Superior temporal gyrus (tissue), 1 donor: Measurements from ENCODE around the gene LCORL.
"Not testable (repeated sequence)": the region's sequence is repeated elsewhere in the genome, so short reads cannot be mapped to it uniquely, and the experiment has no call there.

ENCODE experiments used
- DNase-seq: peaks from one replicate; pipeline ENCODE4 v3.0.0-alpha.2; 2016; ENCODE audit errors: extremely low spot score

The LCORL gene

DNA sequence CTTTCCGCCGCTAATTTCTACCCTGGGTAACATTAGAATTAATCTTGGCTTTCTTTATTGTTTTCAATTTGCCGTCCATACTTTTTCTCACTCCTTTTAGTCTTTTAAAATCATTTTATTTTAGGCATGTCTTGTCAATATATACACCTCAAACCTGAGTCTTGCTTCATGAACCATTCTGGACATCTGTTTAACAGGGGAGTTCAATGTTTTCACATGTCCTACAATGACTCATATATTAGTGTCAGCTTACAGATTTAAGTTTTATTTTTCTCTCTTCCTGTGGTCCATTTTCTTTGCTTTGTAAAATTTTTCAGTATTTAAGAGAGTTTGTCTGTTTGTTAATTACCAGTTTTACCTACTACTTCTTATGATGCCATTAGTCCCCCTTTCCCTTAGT, 89.5 kb downstream of the LCORL start:
- DNase-seq, result no peak

DNA sequence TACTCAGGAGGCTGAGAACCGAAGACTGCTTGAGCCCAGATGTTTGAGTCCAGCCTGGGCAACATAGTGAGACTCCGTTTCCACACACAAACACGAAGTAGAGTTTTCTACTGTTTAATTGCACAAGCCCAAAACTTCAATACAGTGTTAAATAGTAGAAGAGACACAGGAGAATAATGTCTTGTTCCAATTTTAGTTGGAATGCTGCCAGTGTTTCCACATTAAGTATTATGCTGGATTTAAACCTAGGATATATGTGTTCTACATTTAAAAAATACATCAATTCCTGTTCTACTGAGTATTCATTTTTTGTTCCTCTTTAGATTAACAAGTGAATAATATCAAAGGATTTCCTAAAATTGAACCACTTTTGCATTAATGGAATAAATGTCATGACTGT, 91.3 kb downstream of the LCORL start:
- no peak for DNase-seq

DNA sequence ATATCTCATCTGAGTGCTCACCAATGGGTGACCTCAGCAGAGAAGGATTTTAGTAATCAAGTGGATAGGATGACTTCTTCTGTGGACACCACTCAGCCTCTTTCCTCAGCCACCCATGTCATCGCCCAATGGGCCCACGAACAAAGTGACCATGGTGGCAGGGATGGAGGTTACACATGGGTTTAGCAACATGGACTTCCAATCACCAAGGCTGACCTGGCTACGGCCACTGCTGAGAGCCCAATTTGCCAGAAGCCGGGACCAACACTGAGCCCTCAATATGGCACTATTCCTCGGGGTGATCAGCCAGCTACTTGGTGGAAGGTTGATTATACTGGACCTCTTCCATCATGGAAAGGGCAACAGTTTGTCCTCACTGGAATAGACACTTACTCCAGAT, 97.4 kb downstream of the LCORL start:
- no peak for DNase-seq

DNA sequence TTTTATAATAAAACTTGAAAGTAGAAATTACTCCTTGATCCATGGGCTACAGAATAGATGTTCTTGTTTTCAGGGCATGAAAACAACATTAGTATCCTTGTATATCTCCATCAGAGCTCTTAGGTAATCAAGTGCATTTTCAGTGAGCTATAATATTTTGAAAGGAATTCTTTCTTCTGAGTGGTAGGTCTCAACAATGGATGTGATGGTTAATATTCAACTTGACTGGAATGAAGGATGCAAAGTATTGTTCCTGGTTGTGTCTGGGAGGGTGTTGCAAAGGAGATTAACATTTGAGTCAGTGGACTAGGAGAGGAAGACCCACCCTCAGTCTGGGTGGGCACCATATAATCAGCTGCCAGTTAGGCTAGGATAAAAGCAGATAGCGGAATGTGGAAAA, 100.1 kb downstream of the LCORL start:
- no peak for DNase-seq

DNA sequence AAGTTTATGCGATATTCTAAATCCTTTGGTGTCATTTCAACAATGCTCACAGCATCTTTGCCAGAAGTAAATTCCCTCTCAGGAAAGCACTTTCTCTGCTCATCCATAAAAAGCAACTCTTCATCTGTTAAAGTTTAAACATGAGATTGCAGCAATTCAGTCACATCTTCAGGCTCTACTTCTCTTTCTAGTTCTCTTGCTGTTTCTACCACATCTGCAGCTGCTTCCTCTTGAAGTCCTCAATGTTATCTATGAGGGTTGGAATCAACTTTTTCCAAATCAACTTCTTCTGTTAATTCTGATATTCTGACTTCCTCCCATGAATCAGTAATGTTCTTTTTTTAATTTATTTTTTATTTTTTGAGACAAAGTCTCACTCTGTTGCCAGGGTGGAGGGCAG, 100.9 kb downstream of the LCORL start:
- no peak for DNase-seq

DNA sequence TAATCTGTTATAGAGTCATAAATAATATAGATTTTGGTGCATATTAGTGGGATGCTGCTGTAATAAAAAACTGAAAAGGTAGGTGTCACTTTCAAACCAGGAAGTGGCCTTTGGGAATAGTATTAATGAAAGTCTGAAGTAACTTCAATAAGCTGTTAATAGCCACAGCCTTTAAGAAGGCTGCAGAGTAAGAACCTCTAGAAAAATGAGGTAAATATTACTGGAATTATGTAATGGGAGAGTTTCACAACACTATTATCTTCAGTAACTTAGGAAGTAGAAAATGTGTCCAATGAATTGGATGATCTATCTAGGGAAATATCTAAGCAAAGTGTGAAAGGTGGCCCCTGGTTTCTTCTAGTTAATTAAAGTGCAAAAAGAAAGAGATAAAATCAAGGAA, 106.1 kb downstream of the LCORL start:
- no peak for DNase-seq

DNA sequence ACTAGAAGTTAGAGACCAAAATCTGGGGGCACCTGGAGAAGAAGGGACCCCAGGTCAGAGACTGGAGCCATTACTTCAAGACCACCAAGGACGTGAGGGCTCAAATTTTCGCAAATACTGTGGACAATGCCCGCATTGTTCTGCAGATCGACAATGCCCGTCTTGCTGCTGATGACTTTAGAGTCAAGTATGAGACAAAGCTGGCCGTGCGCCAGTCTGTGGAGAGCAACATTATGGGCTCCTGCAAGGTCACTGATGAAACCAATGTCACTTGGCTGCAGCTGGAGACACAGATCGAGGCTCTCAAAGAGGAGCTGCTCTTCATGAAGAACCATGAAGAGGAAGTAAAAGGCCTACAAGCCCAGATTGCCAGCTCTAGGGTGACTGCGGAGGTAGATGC, 109.5 kb downstream of the LCORL start:
- peak; percentile 28 for DNase-seq

DNA sequence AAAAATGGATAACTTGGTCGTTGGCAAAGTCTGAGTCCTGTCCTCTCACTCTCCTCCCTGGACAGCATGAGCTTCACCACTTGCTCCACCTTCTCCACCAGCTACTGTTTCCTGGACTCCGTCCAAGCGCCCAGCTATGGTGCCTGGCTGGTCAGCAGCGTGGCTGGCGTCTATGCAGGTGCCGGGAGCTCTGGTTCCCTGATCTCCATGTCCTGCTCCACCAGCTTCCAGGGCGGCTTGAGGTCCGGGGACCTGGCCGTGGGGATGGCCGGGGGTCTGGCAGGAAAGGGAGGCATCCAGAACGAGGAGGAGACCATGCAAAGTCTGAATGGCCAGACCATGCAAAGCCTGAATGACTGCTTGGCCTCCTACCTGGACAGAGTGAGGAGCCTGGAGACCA, 109.9 kb downstream of the LCORL start:
- no peak for DNase-seq

DNA sequence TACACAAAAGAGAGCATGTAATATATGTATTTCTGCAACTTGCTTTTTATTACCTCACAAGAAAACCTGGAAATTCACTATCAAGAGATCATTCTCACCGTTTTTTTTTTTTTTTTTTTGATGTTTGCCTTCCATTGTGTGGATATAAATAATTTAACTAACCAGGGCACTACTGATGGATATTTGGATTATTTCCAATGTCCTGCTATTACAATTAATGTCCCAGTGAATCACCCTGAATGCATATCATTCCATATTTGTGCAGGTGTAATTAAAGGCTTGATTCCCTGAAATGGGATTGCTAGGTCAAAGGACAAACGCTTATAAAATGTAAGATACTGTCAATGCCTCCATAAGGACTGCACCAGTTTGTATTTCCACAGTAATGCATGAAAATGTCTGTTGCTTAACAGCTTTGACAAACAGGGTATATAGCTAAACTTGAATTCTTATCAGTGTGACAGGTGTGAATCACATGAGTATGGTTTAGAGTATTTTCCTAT, 123.0 kb downstream of the LCORL start:
- no peak for DNase-seq

DNA sequence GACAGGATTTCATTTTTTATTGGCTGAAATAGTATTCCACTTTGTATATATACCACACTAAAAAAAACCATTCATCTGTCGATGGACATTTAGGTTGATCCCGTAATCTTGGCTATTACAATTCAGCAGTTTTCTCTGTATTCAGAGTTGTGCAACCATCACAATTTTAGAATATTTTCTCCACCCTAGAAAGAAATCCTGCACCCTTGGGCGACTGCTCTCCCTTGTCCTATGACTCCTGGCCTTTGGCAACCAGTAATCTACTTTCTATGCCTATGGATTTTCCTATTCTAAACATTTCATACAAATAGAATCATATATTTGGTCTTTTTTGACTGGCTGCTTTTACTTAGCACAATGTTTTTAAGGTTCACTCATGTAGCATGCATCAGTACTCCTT, 126.1 kb downstream of the LCORL start:
- DNase-seq, result no peak

DNA sequence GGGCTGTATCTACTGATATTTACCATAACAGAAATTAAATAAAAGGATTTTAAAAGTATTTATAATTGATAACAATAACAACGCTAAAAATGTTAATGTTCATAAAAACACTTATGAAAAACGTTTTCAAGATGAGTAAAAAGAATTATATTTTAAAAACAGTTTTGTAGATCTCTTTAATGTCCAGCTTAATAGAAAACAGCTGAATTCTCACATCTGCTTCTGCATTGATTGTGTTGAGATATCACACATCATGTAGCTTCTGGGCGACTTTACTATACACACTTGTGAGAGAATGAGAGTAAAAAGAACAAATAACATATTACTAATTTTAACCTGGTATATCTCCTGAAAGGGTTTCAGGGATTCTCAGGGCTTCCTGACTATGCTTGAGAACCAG, 127.1 kb downstream of the LCORL start:
- no peak for DNase-seq

DNA sequence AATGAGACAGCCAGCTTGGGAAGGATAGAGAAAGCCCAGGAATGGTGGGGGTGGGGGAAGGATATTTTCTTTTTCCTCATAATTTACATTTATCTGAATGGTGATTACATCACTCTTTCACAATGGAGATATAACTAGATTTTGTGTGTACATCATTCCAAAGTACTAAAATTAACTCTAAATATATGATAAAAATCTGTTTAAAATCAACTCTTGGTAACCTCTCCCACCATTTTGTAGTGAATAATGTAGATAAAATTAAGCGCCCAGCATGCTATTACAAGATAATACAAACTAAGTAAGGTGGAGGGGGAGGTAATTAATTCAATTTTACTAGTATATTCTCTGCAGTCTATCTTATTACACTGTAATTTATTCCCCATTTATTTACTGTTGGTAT, 131.9 kb downstream of the LCORL start:
- no peak for DNase-seq

DNA sequence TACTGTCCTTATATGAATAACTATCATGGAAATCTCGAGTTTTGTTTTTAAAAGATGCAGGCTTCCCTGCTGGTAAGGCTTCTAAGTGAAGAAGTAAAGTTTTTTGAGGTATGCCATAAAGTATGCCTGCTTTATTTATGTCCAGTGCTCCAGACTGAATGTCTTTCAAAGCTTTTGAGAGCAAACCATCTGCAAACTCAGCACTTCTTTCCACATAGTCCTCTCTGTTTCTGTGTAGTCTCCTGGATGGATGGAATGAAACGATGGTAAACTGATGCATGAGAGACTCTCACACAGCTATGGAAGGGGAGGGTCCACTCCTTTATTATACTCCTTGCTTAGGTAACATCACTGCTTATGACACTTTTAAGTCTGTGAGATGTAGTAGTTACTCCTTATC, 137.0 kb downstream of the LCORL start:
- DNase-seq, result no peak

DNA sequence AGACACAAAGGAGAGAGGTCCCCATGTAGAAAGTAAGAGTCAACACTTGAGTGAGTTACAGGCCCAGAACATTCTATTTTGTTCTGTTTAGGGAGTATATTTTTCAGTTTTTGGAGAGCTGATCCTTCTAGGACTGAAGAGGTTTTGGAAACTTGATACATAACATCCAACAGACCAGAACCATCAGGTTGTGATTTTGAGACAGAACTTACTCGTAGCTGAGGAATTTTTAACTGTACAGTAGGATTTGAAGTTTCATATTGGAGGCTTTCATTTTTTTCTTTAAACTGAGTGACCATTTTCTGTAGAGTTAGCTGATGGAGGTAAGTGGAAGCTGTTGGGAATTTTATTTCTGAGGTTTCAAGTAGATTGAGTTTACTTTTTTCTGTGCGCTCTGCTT, 137.5 kb downstream of the LCORL start:
- no peak for DNase-seq

DNA sequence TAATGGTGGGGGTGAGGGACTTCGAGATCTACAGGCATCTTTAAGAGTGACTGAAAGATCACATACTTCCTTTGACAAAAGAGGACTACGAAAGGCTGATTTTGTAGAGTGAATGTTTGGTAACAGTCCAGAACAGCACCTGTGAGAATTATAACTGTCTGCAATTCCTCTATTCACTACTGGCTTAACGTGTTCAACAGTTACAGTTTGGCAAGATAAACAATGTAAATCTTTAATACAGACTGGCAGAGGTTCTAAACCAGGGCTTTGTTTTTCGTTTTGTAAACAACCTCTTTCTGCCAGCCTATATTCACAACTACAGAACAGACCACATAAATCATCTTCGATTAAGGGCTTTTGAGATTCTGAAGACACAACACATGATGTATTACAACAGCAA, 143.9 kb downstream of the LCORL start:
- DNase-seq, result no peak

DNA sequence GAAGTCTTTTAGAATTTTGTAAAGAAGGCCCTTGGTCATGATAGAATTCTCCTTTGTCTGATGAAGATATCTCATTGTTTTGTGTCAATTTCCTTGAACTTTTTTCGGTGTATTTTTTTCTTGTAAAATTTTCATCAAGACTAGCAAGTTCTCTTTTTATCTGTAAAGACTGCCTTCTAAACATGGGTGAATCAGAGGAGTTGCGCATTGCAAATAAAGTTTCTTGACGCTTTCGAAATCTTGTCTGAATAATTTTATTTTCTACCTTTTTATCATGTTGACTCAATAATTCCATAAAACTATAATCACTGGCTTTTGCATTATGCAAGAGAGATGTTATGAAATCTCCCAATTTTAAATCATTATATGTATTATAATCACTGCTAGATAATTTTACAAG, 144.6 kb downstream of the LCORL start:
- no peak for DNase-seq

DNA sequence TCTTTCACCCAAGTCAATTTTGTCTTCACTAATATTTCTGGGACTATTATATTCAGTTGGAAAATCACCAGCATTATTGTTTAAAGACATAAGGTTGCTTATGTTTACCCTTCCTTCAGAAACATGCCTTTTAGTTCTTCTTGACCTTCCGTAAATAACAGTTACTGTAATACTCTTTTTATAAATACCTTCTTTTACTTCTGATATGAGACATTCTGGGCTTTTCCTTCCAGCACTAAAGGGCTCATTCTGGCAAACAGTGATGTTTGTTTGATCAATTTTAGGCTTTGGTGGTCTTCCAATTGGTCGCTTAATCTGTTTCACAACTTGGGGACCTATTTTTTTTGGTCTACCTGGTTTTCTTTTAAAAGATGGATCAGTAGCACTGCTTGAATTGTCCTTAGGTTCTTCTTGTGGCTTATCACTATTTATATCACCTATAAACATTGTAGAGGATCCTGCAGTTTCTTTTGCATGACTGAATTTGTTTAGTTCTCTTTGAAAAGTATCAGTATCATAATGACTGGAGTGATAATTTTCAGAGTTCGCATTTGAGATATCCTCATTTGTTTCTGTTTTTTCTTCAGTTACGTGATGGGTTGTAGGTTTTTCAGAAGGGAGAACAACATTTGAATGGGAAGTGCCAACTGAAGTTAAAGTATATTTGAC, 146.0 kb downstream of the LCORL start:
- no peak for DNase-seq

DNA sequence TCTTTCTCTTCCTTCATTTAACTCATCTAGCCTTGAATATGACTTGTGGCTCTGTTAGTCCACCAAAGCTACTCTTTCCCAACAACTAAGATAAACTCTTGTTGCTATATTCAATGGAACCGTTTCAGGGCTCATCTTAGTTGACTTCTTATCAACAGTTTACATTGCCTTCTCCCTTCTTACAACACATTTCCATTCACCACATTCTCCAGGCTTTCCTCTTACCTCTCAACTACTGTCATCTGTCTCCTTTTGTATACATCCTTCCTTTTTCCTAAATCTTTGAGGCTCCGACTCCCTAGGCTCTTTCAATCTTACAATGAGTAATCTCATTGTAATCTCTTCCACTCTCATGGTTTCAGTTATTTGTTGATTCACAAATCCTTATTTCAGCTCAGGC, 152.2 kb downstream of the LCORL start:
- DNase-seq, result no peak

DNA sequence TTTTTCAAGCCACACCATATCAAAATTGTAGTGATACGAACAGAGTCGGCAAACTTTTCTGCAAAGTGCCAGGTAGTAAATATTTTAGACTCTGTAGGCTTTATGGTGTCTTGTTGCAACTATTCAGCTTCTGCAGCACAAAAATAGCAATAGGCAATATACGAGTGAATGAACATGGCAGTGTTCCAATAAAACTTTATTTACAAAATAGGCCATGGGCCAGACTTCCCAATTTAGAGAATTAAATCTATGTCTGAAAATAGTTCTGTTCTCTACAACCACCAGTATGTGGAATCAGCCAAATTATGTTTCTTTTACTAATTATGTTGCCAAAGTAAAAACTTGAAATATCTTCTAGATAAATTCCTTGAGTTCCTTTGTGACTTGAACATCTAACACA, 154.3 kb downstream of the LCORL start:
- DNase-seq, result no peak

DNA sequence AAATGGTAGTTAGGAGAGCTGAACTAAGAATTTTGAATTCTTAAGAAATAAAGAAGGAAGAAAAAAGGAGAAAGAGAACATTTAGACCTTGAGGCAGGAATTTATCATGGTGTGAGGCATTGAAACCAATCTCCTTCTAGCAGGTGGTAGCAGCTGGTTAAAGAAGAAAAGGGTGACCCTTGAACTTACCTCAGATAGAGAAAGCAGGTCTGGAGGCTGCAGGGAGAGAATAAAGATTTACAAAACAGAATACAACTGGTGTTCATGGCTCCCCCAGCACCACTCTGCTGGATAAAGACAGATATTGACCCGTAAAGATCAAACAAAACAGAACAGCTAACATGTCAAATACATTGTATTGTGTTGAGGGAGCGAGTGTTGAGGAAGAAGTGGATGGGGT, 154.7 kb downstream of the LCORL start:
- no peak for DNase-seq

DNA sequence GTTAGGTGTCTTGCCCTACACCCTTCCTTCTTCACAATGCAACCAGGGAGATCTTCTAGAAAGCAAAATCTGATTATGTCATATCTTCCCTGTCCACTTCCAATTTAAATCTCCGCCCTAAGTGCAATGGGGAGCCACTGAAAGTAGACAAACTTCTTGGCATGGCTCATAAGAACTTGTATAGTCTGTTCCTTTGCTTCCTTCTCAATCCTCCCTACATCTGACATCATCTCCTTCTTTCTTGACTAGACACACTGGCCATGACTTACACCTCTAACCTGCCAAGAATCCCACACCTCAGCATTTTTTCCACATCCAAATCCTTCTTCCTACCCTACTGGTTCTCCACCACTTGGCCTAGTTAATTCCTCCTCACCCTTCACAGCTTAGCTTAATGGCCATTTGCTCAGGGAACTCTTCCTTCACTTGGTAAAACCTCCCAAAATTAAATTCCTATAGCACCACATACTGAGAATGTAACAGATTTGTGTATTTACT, 155.6 kb downstream of the LCORL start:
- DNase-seq, result no peak

DNA sequence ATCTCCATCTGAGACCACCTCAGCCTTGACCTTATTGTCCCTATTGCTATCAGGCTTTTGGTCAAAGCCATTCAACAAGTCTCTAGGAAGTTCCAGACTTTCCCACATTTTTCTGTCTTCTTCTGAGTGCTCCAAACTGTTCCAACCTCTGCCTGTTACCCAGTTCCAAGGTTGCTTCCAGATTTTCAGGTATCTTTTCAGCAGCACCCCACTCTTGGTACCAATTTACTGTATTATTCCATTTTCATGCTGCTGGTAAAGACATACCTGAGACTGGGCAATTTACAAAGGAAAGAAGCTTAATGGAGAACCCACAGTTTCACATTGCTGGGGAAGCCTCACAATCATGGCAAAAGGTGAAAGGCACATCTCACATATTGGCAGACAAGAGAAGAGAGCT, 159.6 kb downstream of the LCORL start:
- DNase-seq, result not testable (repeated sequence)

DNA sequence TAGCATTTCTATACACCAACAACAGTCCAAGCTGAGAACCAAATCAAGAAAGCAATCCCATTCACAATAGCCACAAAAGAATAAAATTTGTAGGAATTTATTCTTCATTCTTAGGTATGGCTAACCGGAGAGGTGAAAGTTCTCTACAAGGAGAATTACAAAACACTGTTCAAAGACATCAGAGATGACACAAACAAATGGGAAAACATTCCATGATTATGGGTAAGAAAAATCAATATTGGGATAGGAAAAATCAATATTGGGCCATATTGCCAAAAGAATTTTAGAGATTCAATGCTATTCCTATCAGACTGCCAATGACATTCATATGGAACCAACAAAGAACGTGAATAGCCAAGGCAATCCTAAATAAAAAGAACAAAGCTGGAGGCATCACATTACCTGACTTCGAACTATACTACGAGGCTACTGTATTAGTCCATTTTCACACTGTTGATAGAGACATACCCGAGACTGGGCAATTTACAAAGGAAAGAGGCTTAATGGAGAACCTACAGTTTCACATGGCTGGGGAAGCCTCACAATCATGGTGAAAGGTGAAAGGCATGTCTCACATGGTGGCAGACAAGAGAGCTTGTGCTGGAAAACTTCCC, 161.7 kb downstream of the LCORL start:
- no peak for DNase-seq

DNA sequence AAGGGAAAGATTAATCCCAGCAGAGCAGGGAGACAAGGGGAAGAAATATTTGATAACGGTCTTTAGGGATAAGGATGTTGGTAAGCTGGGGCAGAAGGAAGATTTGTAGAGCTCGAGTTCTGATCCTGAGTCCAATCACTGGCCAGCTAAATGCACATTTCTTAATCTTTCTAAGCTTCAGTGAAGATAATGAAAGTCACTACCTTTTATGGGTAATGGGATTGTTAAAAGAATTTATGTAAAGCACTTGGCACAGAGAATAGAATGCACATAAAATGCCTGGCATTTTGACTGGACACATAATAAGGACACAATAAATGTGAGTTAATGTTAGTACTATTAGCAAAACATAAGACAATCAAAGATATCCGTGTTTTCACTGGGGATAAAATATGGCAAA, 167.5 kb downstream of the LCORL start:
- no peak for DNase-seq
